PC-9 (cell line): ENCODE measurements around the gene RAB36. TPM values are rescaled to one million over a fixed set of nuclear protein-coding genes. Genes with fewer than 3 reads are reported as not detected.

Experiments
- BruUV-seq: library from RNA; stranded (reverse); fragments of 400-500 nt; replicated peaks from 2 replicates; lab custom pipeline; 2021; lab: Mats Ljungman, UMichigan
- CTCF ChIA-PET: fragments of 300-600 bp; sonication (Branson Sonifier 250); formaldehyde crosslinking; loops from one replicate; lab custom pipeline; 2022; ENCODE audit warnings: antibody characterized with exemption; lab: Charles Lee
- POLR2A ChIA-PET: fragments of 300-600 bp; sonication (Branson Sonifier 250); formaldehyde crosslinking; loops from one replicate; lab custom pipeline; 2022; ENCODE audit warnings: antibody characterized with exemption; ENCODE audit not compliant: unreplicated experiment; lab: Charles Lee
- DNase-seq, 2 experiments: peaks; one replicate each; pipeline versions ENCODE4 v3.0.0 to v3.0.0-alpha.2; 2015 to 2022; ENCODE audit warnings: mixed read lengths in 1 of 2
- H2AFZ ChIP-seq: fragments of 200-600 bp; sonication (generic); 2 replicates; pipeline ENCODE4 v1.8.1; 2017; ENCODE audit warnings: antibody characterized with exemption
- H3F3A ChIP-seq: fragments of 200-600 bp; sonication (generic); 2 replicates; pipeline ENCODE4 v1.8.1; 2017; ENCODE audit warnings: antibody characterized with exemption, mild to moderate bottlenecking, low read depth; ENCODE audit not compliant: insufficient read depth
- H3K27ac ChIP-seq: fragments of 200-600 bp; sonication (generic); 2 replicates; pipeline ENCODE4 v1.6.1; 2016; ENCODE audit warnings: mixed run types
- H3K27me3 ChIP-seq: fragments of 200-600 bp; sonication (generic); 2 replicates; pipeline ENCODE4 v1.6.1; 2016; ENCODE audit warnings: low read depth, mixed run types; ENCODE audit not compliant: insufficient read depth
- H3K36me3 ChIP-seq: fragments of 200-600 bp; sonication (generic); 2 replicates; pipeline ENCODE4 v1.6.1; 2016; ENCODE audit warnings: low read depth, mixed run types
- H3K4me1 ChIP-seq: fragments of 200-600 bp; sonication (generic); replicated peaks from 2 replicates; pipeline ENCODE4 v1.6.1; 2016; ENCODE audit warnings: mixed run types; ENCODE audit not compliant: insufficient read depth
- H3K4me2 ChIP-seq: fragments of 200-600 bp; sonication (generic); 2 replicates; pipeline ENCODE4 v1.6.1; 2017; ENCODE audit warnings: mixed run types
- H3K4me3 ChIP-seq: fragments of 200-600 bp; sonication (generic); 2 replicates; pipeline ENCODE4 v1.6.1; 2016; ENCODE audit warnings: mixed run types
- H3K79me2 ChIP-seq: fragments of 200-600 bp; sonication (generic); 2 replicates; pipeline ENCODE4 v1.6.1; 2017; ENCODE audit warnings: low read depth, mixed run types
- H3K9me2 ChIP-seq: fragments of 200-600 bp; sonication (generic); 2 replicates; pipeline ENCODE4 v1.8.1; 2017; ENCODE audit warnings: mild to moderate bottlenecking; ENCODE audit not compliant: insufficient read depth
- H3K9me3 ChIP-seq: fragments of 200-600 bp; sonication (generic); 2 replicates; pipeline ENCODE4 v1.8.1; 2016; ENCODE audit warnings: low read depth; ENCODE audit not compliant: insufficient read depth
- H4K20me1 ChIP-seq: fragments of 200-600 bp; sonication (generic); 2 replicates; pipeline ENCODE4 v1.8.1; 2017; ENCODE audit not compliant: insufficient read depth
- CTCF ChIP-seq: fragments of 200-600 bp; sonication (generic); conservative IDR thresholded peaks from 2 replicates; pipeline ENCODE4 v1.6.1; 2017; ENCODE audit warnings: mixed run types, antibody characterized with exemption, mild to moderate bottlenecking, moderate library complexity
- EZH2 ChIP-seq: fragments of 200-600 bp; sonication (generic); IDR thresholded peaks from 2 replicates; pipeline ENCODE4 v1.8.0; 2017; ENCODE audit warnings: antibody characterized with exemption, low read depth
- intact Hi-C: fragments of 100-400 bp; cut with micrococcal nuclease; formaldehyde crosslinking; loops from one replicate; pipeline ENCODE4 v1.10.0; 2022; ENCODE audit not compliant: unreplicated experiment
- total RNA-seq: library from RNA; stranded (reverse); gene quantifications from 2 replicates; pipeline ENCODE4 v1.2.3, GENCODE V29; 2021

The RAB36 gene
- total RNA-seq, 1 experiment from 2014 or later: 6.8 TPM

DNA sequence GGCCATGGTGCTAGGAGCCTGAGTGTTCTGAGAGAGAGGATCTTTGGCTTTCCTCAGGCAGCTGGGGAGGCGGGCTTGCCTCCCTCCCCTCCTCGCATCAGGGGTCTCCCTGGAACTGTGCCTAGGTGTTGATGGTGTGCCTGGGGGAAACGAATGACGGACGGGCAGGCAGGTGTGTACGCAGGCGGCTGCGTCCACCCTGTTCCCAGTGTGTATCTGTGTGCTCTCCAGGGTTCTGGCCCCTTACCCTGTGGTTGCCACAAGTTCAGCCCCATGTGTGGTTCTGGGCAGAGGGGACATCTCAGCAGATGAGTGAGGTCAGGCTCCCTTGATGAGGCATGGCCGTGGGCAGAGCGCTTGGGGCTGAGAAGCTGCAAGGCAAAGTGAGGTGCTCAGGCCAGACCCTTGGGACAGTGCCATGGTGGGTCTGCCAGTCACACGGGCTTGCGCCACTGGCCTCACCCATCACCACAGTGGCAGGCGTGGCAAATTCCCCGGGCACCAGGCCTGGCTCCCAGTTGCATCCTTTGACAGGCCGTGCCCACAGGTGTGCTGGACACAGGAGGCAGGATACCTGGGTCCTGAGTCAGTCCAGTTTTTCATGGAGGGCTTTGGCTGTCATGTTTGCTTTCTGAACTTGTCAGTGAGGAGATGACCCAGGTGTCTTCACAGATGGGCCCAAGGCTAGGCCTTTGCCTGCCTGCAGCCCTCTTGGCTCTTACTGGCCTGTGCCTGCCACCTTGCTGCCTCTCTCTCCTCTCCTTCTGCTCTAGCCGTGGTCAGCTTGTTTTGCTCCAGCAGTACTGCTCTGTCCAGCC is 47.7 kb upstream of the RAB36 start:
- Histone ChIP-seq H3F3A (no peaks in the 10 kb centered on the region), H3K4me3 (no peak overlapping the region), H3K36me3 (no peaks in the 10 kb centered on the region), H3K9me3 (no peaks in the 10 kb centered on the region), H2AFZ (no peak overlapping the region), H4K20me1 (no peaks in the 10 kb centered on the region), H3K4me1 (no peaks in the 10 kb centered on the region), H3K4me2 (no peak overlapping the region), H3K27me3 (peaks cover 38% of the 10 kb centered on the region; the same call in 1 of the 2 replicates), H3K9me2 (no peaks in the 10 kb centered on the region), H3K79me2 (no peaks in the 10 kb centered on the region), H3K27ac (no peak overlapping the region)
- TF ChIP-seq CTCF: no peak
- TF ChIP-seq EZH2: no peak
- no peak for DNase-seq
- intact Hi-C loops: no loop called here
- BruUV-seq: no TSS peak
- ChIA-PET POLR2A (no interaction called here), CTCF (no interaction called here)

- Histone ChIP-seq H3K9me3 (no peaks in the 10 kb centered on the region), H2AFZ (no peak overlapping the region), H3K4me2 (no peak overlapping the region), H3K9me2 (no peaks in the 10 kb centered on the region), H3K27ac (no peak overlapping the region), H3K79me2 (no peaks in the 10 kb centered on the region), H3K4me3 (no peak overlapping the region), H3K36me3 (no peaks in the 10 kb centered on the region), H3K27me3 (peaks cover 43% of the 10 kb centered on the region), H3K4me1 (no peaks in the 10 kb centered on the region), H3F3A (no peaks in the 10 kb centered on the region), H4K20me1 (no peaks in the 10 kb centered on the region)
- TF ChIP-seq EZH2: no peak
- no peak for TF ChIP-seq CTCF
- CTCF ChIA-PET: no interaction called here
- no peak for DNase-seq
- BruUV-seq: no TSS peak
- intact Hi-C loops: no loop called here
- POLR2A ChIA-PET: no interaction called here
These were observed 47.0 kb upstream of the RAB36 start for GRCh38 chr22:23098230-23098705.

- Histone ChIP-seq H3K27ac (no peak overlapping the region), H3K36me3 (no peaks in the 10 kb centered on the region), H3F3A (no peaks in the 10 kb centered on the region), H2AFZ (no peak overlapping the region), H4K20me1 (no peaks in the 10 kb centered on the region), H3K9me2 (no peaks in the 10 kb centered on the region), H3K4me2 (no peak overlapping the region), H3K4me1 (no peaks in the 10 kb centered on the region), H3K4me3 (no peak overlapping the region), H3K79me2 (no peaks in the 10 kb centered on the region), H3K9me3 (no peaks in the 10 kb centered on the region), H3K27me3 (peaks cover 48% of the 10 kb centered on the region)
- CTCF ChIA-PET: no interaction called here
- BruUV-seq: no TSS peak
- TF ChIP-seq CTCF: no peak
- no peak for TF ChIP-seq EZH2
- intact Hi-C loops: no loop called here
- no peak for DNase-seq
- POLR2A ChIA-PET: no interaction called here
These were observed 46.4 kb upstream of the RAB36 start for GRCh38 chr22:23098718-23099530.
